ENCODE results near the gene EME2. TPM values are rescaled to one million over a fixed set of nuclear protein-coding genes. Genes with fewer than 3 reads are reported as not detected.

The EME2 gene
- total RNA-seq, 6 donors from 2014 or later: 10.8 to 87.0 (median 21.5) TPM

DNA sequence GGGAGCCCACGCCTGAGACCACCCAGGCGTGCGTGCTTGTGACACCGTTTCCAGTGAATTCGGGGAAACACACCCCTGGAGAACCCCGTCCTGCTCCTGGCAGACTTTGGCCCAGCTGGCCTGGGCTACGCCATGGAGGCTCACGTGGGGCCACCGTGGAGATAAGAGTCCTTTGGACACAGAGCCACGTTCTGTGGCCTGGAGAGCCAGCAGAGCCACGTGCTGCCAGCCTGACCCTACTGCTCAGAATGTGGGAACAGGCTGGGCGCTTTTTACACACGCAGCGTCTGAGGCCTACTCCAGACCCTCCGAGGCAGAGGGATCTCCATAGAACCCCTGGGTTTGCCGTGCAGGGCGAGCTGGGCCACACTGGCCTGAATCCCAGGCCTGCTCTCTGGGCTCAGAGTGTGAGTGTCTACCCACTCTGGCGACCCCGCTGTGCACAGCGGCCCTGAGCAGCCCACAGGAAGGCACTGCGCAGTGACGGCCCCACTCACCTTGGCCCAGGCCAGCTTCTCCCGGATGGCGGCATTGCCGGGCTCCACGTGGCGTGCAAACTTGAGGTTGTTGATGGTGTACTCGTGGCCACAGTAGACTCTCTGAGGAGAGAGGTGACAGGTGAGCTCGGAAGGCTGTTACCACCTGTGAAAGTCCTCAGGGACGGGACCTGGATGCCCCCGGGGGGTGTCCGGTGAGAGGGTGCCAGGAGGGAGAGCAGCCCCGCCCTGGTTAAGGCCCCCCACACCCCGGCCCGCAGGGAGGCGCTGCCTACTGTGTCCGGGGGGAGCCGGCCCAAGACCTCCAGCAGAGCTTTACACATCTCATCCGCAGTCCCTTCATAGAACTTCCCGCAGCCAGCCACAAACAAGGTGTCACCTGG is 44.0 kb downstream of the EME2 start:
- TF ChIP-seq, protein P1, sequence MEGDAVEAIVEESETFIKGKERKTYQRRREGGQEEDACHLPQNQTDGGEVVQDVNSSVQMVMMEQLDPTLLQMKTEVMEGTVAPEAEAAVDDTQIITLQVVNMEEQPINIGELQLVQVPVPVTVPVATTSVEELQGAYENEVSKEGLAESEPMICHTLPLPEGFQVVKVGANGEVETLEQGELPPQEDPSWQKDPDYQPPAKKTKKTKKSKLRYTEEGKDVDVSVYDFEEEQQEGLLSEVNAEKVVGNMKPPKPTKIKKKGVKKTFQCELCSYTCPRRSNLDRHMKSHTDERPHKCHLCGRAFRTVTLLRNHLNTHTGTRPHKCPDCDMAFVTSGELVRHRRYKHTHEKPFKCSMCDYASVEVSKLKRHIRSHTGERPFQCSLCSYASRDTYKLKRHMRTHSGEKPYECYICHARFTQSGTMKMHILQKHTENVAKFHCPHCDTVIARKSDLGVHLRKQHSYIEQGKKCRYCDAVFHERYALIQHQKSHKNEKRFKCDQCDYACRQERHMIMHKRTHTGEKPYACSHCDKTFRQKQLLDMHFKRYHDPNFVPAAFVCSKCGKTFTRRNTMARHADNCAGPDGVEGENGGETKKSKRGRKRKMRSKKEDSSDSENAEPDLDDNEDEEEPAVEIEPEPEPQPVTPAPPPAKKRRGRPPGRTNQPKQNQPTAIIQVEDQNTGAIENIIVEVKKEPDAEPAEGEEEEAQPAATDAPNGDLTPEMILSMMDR (IDR thresholded peaks at IDR 0.05): no peak
- no peak for TF ChIP-seq POLR2A (IDR thresholded peaks at IDR 0.05)
- no peak for TF ChIP-seq EP300 (IDR thresholded peaks at IDR 0.05)
- TF ChIP-seq POLR2AphosphoS5 (IDR thresholded peaks at IDR 0.05): no peak
- Histone ChIP-seq H3K36me3 (peaks cover 20 to 80% (median 60%) of the 10 kb centered on the region in 4 donors), H3K4me3 (no peak overlapping the region), H3K27ac (no peak overlapping the region), H3K9me3 (no peaks in the 10 kb centered on the region), H3K27me3 (no peaks in the 10 kb centered on the region), H3K4me1 (peaks cover 3 to 8% (median 4%) of the 10 kb centered on the region in 4 donors)
- DNase-seq (peak in 1 of 2 donors; percentile 72), ATAC-seq (ENCODE audit: low FRiP score in 2 of 2) (no peak)
- 91 to 97% methylated on average over 12 to 27 of the region's 40 CpGs for WGBS, 2 donors

DNA sequence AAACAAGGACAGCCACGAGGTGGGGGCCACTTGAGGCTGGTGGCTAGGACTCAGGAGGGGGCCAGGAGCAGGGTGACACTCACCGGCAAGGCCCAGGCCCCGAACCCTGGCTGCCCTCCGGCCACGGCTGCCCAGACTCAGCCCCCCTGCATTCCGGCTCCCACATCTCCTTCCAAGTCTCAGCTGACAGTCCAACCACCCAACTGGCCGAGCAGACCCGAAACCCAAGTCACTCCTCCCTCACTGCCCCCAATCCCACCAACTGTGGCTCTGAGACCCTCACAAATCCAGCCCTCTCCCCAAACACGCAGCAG is 44.6 kb downstream of the EME2 start:
- Histone ChIP-seq H3K4me3 (no peak overlapping the region), H3K4me1 (peaks cover 3 to 8% (median 4%) of the 10 kb centered on the region in 4 donors), H3K27ac (no peak overlapping the region), H3K9me3 (no peaks in the 10 kb centered on the region), H3K36me3 (peaks cover 25 to 86% (median 65%) of the 10 kb centered on the region in 4 donors), H3K27me3 (no peaks in the 10 kb centered on the region)
- ATAC-seq (ENCODE audit: low FRiP score in 2 of 2) (no peak), DNase-seq (peak in 1 of 2 donors; percentile 69)
- TF ChIP-seq POLR2A (IDR thresholded peaks at IDR 0.05) (no peak), EP300 (IDR thresholded peaks at IDR 0.05) (no peak), POLR2AphosphoS5 (IDR thresholded peaks at IDR 0.05) (no peak)
- TF ChIP-seq, protein P1 (IDR thresholded peaks at IDR 0.05): no peak
- 94 to 100% methylated on average over 2 to 9 of the region's 9 CpGs for WGBS, 2 donors

DNA sequence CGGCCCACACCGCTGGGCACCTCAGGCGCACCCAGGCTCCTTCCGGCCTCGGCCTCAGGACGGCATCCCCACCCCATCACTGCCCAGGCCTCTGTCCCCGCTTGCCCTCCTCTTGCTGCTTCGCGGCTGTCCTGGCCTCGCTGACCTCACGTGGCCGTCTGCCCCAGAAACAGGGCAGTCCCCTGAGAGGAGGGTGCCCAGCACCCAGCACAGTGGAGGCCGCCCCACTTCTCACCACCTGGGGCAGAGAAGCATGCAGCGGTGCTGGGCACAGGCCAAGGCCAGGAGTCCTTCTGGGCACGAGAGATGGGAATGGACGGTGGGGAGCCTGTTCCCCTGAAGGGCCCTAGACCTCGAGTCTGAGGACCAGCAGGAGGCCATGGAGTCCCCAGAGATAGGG is 45.1 kb downstream of the EME2 start:
- peaks cover 0 to 5% (median 4%) of the 10 kb centered on the region in 4 donors for H3K4me1 ChIP-seq
- 87 to 94% methylated on average over 4 to 17 of the region's 17 CpGs for whole genome bisulfite sequencing, 2 donors
- no peak overlapping the region for H3K27ac ChIP-seq
- DNase-seq (peak in 1 of 2 donors; percentile 70), ATAC-seq (ENCODE audit: low FRiP score in 2 of 2) (peak in 1 of 2 donors; percentile 14)
- H3K27me3 ChIP-seq: no peaks in the 10 kb centered on the region
- no peak overlapping the region for H3K4me3 ChIP-seq
- H3K9me3 ChIP-seq: no peaks in the 10 kb centered on the region
- TF ChIP-seq POLR2AphosphoS5 (IDR thresholded peaks at IDR 0.05): no peak
- no peak for TF ChIP-seq POLR2A (IDR thresholded peaks at IDR 0.05)
- TF ChIP-seq EP300 (IDR thresholded peaks at IDR 0.05): no peak
- peaks cover 25 to 91% (median 70%) of the 10 kb centered on the region in 4 donors for H3K36me3 ChIP-seq

DNA sequence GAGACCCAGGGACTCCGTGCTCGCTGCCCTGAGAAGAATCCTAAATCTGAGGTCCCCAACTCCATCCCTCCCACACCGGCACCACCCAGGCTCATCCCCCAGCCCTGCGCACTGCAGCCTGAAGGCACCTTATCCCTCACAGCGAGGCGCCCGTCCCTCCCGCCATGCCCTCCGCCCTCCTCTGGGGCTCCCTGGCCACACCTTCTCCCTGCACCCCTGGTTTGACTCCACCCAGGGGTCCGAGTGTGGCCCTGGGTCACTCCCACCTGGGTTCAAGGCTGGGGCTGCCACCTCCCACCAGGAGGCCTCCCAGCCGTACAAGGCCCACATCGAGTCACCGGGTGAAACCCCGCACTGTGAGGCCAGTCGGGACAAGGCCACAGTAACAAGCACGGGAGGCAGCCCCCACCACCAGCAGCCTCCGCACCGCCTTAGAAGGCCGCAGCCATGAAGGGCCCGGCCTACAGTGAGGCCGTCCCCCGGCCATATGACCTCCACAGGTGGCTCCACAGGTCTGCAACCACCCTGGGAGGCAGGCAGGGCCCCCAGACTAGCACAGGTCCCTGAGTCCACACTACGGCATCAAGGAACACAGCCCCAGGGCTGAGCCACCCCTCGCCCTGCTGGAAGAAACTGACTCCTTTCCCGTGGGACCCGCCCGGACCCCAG is 45.7 kb downstream of the EME2 start:
- Histone ChIP-seq H3K36me3 (peaks cover 25 to 90% (median 72%) of the 10 kb centered on the region in 4 donors), H3K4me1 (no peaks in the 10 kb centered on the region), H3K27ac (no peak overlapping the region), H3K9me3 (no peaks in the 10 kb centered on the region), H3K27me3 (no peaks in the 10 kb centered on the region), H3K4me3 (no peak overlapping the region)
- WGBS, 2 donors: 96 to 97% methylated on average over 9 to 22 of the region's 27 CpGs
- TF ChIP-seq POLR2A (IDR thresholded peaks at IDR 0.05) (no peak), EP300 (IDR thresholded peaks at IDR 0.05) (no peak), POLR2AphosphoS5 (IDR thresholded peaks at IDR 0.05) (no peak)
- TF ChIP-seq, protein P1 (IDR thresholded peaks at IDR 0.05): no peak
- ATAC-seq (ENCODE audit: low FRiP score in 2 of 2): no peak
- peak in 1 of 2 donors; percentile 66 for DNase-seq

DNA sequence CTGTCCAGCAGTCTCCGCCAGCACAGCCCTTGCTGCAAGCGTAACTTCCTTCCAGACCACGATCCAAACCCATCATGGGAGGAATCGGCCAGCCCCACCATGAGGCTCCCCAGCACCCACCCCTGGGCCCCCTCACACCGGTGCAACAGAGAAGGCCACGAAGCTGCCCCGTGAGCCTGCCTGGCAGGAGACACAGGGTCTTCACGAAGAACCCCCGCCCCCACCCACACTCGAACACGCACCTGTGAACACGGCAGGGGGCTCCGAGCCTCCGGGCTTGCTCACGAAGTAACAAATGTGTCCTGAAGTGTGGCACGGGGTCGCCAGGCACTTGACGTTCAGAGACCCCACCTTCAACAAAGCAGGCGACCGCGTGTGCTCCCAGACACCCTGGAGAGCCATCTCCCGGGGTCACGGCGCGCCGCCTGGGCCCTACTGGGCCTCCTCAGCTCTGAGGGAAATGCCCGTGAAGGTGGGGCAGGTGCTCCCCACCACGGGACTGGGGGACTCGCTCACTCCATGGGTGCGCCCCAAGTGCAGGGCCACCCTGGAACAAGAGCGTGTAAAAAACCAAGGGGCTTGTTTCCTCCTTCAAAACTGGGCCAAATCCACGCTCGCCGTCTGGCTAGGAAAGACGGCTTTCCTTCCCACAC is 46.4 kb downstream of the EME2 start:
- whole genome bisulfite sequencing, 2 donors: 90 to 93% methylated on average over 9 to 32 of the region's 35 CpGs
- peaks cover 25 to 83% (median 67%) of the 10 kb centered on the region in 4 donors for H3K36me3 ChIP-seq
- no peak for ATAC-seq (ENCODE audit: low FRiP score in 2 of 2)
- no peak overlapping the region for H3K27ac ChIP-seq
- peak in 1 of 2 donors; percentile 75 for DNase-seq
- H3K4me1 ChIP-seq: peaks cover 0 to 3% (median 0%) of the 10 kb centered on the region in 4 donors
- no peaks in the 10 kb centered on the region for H3K27me3 ChIP-seq
- H3K4me3 ChIP-seq: no peak overlapping the region
- TF ChIP-seq, protein P1 (IDR thresholded peaks at IDR 0.05): no peak
- TF ChIP-seq POLR2A (IDR thresholded peaks at IDR 0.05) (no peak), POLR2AphosphoS5 (IDR thresholded peaks at IDR 0.05) (no peak), EP300 (IDR thresholded peaks at IDR 0.05) (no peak)
- H3K9me3 ChIP-seq: no peaks in the 10 kb centered on the region

All from upper lobe of left lung (tissue), 6 donors.